NCI-H1417 treated with DMSO at 0.1 percent for 48 hours (cell line): ENCODE results near the gene AKAP10.
"Not testable (repeated sequence)": the region's sequence is repeated elsewhere in the genome, so short reads cannot be mapped to it uniquely, and the experiment has no call there.

Experiments used
- DNase-seq: peaks from one replicate; lab custom pipeline; 2025; lab: John Stamatoyannopoulos, UW

AKAP10 gene

DNA sequence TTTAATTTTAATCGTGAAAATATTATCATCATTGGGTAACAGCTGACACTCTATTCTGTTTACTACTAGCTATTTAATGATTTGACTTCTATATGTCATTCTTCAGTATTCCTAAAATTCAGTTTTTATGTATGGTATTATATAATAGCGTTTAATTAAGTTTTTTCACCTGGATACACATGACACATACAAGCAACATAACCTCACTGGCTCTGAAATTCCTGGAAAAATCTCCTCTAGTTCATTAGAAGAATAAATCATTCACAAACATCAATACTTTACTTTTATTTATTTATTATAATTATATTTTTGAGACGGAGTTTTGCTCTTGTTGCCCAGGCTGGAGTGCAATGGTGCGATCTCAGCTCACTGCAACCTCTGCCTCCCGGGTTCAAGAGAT lies 44.0 kb downstream of the AKAP10 start:
- no peak for DNase-seq

DNA sequence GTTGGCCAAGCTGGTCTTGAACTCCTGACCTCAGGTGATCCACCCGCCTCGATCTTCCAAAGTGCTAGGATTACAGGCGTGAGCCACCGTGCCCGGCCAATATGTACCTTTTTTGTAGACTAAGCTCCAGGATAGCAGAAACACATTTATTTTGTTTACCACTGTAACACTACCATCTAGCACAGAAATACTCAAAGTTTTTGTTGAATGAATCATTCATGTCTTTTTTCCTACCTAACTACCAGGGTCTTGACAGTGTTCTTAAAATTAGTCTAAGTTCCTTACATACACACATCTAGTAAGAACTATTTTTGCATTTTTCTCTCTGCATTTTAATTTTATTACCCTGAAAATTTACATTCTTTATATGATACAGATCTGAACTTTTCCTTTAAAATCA lies 44.4 kb downstream of the AKAP10 start:
- no peak for DNase-seq

DNA sequence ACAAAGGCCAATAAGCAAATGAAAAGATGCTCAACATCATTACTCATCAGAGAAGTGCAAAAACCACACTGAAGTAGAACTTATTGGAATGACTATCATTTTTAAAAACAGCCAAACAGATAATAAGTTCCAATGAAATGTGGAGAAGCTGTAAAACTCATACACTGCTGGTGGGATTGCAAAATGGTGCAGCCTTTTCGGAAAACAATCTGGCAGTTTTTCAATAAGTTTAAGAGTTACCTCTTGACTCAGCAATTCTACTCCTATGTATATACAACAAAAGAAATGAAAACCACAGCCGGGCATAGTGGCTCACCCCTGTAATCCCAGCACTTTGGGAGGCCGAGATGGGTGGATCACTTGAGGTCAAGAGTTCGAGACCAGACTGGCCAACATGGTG lies 49.3 kb downstream of the AKAP10 start:
- no peak for DNase-seq

DNA sequence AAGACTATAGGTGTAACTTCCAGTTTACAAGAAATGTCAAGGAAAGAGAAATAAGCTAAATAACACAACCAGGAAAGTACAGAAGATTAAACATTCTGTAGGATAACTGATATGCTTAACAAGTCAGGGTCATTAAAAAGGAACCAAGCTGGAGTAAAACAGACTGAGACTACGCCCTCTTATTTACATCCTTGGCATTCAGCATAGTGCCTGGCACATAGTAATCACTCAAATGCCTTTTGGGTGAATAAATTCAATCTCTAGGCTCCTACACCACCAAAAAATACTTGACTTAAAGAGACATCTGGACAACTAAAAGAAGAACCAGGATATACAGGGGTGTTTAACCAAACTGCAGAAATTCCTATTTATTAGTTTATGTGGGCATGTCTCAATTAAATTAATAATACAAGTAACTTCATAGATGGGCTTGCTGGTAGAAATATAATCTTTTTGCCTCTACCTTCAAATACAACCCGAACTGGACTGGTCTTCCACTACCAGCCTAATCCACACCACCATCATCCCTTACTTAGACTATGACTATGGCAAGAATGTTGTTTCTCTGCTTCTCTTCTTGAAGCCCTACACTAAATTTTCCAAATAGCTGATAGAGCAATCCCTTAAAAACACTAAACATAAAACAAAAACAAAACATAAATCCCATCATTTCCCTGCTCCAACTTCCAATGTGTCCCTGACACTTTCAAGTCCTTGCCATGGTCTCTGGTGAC lies 62.2 kb downstream of the AKAP10 start:
- no peak for DNase-seq

DNA sequence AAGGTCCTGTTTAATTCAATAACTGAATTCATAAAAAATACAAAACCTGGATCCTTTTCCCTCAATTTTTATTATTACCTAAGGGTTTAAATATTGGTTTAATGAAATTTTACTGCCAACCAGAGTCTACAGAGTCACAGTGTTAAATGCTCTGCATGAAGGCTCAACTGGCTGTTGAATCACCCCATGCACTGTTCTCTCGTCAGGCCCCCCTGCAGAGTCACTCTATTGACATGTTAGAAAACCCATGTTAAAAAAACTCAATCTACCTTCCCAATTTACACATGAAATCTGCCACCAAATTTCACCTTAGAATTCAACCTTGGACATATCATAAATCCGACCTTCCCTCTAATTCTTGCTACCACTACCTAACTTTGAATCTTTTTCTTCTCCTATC lies 66.6 kb downstream of the AKAP10 start:
- no peak for DNase-seq

DNA sequence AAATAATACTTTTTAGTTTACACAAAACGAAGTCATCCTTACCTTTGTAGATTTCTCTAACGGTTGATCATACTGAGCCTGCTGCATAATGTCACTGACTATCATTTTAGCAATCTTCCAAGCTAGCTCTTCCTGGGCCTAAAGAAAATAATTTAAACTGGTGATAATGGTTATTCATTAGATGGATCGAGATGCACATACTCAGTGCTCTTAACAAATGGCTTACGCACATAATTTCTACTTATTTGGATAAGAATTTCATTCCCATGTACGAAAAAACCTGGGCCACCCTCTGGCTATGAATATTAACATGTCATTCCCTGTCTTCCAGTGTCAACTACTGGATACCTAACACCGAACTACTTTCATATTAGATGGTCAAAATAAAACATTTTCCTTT lies 68.5 kb downstream of the AKAP10 start:
- no peak for DNase-seq

DNA sequence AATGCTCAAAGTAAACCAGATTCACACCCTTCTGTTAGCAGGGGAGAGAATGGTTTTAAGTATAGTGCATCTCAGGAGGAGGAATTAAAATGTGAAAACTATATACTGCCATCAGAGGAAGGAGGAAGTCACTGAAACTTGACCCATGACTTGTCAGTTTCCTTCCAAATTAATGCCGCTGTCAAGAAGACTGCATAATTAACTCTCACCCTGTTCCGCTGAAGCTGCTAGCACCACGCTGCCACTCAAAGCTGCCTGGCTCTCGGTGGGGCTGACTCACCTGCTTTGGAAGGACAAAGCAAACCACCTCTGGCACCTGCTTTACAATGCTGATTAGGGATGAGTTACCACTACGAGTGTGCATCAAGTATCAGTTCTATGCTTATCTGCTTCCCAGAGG lies 72.1 kb downstream of the AKAP10 start:
- DNase-seq: no peak

DNA sequence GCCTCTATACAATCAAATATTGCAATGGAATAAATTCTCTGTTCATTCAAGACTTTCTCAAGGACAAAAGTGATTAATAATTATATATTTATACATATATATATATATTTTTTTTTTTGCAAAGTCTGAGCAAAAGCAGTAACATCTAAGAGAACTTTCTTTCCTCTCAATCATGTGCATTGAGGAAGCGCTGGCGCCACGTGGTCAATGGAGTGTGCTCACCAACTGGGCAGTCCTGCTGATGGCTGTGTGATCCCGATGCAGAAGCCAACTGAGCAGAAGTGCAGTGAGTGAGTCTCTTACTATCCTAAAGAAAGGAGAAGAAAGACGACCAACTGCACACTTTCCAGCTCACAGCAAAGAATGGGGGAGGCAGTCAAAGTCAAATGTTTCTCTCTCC lies 72.7 kb downstream of the AKAP10 start:
- no peak for DNase-seq

DNA sequence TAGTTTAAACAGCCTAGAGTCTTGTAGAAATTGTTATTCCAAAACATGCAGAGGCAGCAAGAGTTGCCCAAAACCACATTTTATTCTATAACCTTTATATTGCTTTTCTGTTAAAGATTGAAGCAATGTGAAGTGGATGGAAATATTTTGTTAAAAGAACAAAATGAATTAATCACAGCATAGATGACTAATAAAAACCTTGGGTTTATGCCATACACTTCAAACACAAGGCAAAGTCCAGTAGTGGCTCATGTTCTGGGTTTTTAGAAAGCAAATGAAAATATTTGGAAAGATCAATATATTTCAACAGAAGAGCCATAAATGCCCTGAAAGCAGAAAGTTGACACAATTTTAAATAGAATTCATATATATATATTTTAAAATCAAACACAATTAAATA lies 73.2 kb downstream of the AKAP10 start:
- DNase-seq: no peak

DNA sequence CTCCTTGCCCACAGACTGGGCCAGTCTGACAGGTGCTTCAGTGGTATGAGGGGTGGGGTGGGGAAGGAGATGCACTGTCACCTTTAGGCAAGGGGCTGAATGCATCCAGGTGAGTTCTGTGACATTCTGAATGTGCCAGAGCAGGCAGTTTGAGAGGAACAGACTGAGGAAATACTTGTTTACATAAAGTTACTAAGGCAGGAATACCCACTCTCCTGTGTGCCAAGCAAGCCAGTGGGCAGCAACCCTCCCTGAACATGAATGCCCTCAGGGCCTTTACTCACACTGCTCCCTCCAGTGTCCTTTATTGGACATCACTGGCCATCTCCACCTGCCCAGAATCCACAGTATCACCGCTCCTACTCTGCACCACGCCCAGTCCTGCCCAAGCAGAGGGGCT lies 76.8 kb downstream of the AKAP10 start:
- no peak for DNase-seq

DNA sequence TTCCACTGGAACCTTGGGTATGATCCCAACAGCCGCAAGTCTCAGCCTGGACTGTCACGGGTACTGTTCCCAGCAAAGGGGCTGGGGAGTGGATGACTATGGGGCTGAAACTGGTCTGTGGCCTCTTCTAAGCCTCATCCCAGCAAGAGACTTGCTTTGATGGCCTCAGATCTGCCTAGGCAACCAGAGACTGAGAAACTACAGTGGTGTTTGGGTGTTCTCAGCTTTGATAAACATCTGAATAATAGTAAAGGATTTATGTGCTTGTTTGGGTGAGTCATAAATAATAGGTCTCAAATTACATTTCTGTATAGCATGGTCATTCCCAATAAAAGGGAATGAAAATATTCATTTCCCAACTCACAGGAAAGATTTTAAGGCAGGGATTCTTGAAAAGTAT lies 79.7 kb downstream of the AKAP10 start:
- no peak for DNase-seq

DNA sequence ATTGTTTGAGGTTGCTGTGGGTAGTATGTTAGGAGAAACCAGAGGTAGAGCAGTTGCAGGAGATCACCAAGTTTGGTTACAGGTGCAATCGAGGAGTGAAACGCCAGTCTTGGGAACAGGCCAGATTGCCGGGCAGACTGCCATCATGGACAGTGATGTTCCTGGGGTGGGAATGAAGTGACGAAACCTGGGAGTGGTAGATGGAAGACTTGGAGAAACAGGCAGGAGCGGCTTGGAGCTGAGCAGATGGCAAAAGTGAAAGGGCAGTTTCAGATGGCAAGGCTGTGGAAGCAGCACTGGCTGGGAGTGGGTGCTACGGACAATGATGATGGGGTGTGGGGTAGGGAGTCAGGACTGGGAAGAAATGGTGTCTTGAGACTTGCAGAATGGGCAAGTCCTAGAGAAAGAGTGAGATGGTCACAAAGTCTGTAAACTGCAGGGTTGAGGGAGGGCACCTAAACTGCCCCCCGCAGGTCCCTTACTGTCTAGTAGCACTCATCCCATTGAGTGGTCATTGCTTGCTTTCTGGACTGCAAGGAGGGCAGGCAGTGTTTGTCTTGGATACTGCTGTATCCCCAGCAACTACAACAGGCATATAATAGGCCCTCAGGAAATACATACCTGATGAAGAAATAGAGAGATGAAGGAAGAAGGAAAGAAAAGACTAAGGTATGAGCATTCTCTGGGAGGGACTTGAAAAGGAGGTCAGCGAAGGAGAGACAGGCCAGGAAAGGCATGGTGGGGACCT lies 80.4 kb downstream of the AKAP10 start:
- DNase-seq: no peak

DNA sequence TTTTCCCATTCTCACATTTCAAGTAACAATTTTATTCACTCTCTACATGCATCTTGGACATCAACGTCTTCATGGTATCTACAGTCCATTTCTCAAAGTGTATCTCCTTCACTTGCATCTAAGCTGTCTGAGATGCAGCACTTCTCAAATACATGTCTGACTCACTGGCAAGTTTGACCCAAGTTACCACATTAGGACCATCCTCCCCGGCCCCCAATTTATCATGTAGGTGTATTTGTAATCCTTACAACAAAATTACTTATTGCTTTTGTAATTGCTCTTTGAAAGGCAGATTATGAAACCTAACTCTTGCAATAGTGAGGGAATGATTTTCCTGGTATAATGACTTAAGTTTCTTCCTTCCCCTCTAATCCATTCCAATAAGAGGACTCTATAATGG lies 80.9 kb downstream of the AKAP10 start:
- DNase-seq: no peak

DNA sequence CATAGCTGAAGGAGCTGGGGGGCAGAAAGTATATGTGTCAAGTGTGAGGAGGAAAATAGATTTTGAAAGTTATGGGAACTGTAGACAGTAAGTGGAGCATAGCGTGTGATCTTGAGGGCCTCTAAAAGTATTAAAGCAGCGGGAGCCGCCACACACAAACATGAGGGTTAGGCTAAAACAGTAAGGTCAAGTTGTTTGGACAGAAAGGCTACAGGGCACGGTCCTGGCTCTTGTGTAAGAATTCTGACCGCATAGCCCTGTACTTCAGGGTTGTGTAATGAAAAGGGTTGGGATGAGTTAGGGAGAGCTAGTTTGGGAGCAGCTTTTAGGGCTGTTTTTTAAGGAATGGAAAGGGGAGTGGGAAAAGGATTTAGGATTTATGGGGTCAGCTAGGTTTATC lies 87.1 kb downstream of the AKAP10 start:
- DNase-seq: not testable (repeated sequence)

DNA sequence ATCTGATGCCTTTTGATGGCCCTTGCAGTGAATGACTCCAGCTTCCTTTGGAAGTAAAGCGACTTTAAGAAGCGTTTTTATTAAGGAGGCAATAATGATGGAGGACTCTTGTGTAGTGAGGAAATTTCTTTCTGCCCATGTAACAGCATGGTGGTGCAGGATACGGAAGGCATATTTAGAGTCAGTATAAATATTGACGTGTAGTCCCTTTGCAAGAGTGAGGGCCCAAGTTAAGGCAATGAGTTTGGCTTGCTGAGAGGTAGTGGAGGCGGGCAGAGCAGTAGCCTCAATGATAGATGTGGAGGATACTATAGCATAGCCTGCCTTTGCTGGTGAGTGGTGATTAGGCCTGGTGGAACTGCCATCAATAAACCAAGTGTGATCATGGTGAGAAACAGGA lies 87.6 kb downstream of the AKAP10 start:
- DNase-seq: not testable (repeated sequence)

DNA sequence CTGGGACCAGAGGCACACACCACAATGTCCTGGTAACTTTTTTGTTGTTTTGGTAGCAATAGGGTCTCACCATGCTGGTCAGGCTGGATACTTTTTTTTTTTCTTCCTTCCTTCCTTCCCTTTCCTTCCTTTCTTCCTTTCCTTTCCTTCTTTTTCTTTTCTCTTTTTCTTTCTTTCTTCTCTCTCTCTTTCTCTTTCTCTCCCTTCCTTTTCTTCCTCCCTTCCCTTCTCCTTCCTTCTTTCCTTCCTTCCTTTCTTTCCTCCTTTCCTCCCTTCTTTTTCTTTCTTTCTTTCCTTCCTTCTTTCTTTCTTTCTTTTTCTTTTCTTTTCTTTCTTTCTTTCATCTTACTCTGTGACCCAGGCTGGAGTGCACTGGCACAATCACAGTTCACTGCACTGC lies 91.5 kb downstream of the AKAP10 start:
- DNase-seq: no peak

DNA sequence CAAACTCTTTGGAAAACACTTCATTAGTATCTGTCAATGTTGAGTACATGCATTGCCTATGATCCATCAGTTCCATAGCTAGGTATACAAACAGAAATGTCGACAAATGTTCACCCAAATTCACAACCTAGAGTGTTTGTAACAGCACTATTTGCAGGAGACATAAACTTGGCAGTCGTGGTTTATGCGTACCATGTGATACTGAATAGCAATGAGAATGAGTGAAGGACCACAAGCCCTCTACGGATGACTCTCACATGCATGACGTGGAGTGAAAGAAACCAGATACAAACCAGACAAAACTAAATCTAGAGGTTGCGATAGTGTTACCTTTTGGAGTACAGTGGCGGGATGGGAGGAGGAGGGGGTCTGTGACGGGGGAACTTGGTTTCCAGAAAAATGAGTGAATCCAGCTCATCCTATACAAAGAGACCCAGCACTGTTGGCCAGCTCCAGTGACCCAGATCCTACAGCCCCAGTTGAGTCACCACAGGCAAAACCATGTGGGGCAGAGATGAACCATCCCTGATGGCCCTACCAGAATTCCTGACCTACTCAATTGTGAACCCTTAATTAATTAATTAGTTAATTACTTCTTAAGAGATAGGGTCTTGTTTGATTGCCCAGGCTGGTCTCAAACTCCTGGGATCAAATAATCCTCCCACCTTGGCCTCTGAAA lies 94.0 kb downstream of the AKAP10 start:
- no peak for DNase-seq

DNA sequence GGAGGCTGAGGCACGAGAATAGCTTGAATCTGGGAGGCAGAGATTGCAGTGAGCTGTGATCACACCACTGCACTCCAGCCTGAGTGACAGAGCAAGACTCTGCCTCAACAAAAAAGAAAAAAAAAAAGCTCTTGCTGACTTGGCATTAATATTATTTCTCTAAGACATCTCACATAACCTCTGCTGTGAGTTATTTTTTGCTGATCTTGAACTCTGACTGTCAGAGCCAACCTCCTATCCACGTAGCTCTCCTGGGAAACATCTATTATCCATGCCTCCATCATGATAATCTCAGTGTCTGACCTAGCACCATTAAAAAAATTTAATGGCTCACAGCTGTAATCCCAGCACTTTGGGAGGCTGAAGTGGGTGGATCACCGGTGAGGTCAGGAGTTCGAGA lies 97.2 kb downstream of the AKAP10 start:
- no peak for DNase-seq

DNA sequence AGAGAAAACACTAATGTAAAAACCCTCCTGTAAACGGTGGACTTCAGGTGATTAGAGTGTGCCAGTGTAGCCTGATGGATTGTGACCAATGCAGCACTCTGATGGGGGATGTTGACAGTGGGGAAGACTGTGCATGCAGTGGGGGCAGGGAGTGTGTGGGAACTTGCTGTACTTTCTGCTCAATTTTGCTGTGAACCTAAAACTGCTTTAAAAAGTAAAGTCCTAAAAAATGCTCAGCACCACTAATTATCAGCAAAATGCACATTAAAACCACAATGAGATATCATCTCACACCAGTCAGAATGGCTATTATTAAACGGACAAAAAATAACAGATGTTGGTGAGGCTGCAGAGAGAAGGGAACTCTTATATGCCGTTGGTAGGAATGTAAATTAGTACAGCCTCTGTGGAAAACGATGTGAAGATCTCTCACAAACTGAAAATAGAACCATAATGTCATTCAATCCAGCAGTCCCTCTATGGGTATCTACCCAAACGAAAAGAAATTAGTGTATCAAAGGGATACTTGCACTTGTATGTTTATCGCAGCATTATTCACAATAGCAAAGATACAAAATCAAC lies 100.2 kb downstream of the AKAP10 start:
- no peak for DNase-seq

DNA sequence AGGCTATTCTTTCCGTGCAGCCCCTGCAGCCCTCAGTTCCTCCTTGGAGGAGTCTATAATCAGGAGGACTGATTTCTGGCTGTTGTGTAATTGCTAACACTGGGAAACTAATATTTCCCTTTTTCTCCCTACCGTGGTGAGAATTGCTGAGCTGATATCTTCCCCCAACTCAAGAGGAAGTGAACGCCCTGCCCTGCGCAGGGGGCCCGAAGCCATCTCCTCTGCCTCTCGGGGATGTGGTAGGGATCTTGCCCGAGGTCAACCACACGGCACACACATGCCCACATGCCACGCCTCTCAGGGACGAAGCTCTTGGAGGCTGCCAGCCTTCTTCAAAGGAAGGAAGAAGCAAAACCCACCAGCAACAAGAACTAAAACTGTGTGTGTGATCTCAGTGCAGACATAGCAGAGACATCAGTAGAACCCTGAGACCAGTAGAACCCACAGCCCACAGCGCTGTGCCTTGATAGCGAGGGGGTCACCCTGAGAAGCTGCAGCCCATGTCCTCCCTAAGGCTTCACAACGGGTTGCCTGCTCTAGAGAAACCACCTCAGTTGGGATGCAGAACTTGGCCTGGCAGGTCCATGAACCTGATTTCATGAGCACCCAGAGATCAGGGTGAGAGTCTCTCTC lies 101.0 kb downstream of the AKAP10 start:
- DNase-seq: no peak

DNA sequence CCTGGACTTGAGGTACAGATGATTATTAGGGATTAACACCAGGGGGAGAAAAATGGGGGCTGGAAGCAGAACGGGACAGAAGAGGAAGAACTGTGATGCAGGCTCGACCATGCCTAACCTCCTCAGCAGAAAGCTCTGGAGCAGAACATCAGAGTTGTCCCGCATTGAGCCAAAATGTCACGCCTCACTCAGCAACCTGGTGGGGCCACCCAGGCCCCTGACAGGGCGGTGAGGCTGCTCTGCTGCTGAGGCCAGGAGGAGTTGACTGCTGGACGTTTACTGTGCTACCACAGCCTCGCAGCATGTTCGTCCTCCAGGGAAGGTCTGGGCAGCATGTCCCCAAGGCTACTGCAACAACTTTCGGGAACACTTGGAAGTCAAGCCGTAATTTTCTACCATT lies 103.4 kb downstream of the AKAP10 start:
- no peak for DNase-seq

DNA sequence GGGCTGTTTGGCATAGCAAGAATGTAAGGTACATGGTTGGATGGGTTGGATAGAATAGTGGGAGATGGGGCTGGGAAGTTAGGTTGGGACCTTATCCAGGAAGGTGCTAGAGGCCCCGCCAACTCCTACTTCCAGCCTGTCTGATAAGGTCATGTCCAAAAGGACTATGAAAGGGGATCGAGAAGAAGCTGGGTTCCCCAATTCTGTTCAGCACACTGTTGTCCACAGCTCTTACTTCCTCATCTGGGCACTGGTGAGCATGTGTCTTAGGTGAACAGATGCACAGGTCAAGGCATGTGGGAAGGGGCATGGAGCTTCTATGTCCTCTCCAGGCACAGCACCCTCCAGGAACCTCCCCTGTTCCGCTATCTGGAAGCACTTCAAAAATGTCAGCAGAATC lies 104.3 kb downstream of the AKAP10 start:
- DNase-seq: no peak

DNA sequence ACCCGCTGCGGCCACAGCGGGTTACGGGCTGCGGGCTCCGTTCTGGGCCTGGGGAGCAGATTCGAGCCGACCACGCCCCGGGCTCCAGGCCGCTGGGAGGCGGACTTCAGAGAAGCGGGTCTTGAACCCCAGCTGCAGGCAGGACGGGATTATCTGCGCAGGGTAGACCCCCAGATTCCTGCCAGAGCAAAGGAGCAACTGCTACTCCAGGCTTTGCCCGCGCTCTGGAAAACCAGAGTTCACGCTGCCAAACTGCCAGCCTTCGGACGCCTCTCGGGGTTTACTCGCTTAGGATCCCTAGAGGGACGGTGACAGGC lies 109.6 kb downstream of the AKAP10 start:
- no peak for DNase-seq
